ENCODE results near the gene FAM193B. TPM values are rescaled to one million over a fixed set of nuclear protein-coding genes. Genes with fewer than 3 reads are reported as not detected.
A peak's percentile ranks its signal among the peaks of the same experiment; 100 is the strongest.

The FAM193B gene
- total and polyA plus RNA-seq, 2 of the 13 experiments (the other 11 are each of a cell fraction or from before 2014, with no cell fraction given), result 21.2 to 40.9 TPM

DNA sequence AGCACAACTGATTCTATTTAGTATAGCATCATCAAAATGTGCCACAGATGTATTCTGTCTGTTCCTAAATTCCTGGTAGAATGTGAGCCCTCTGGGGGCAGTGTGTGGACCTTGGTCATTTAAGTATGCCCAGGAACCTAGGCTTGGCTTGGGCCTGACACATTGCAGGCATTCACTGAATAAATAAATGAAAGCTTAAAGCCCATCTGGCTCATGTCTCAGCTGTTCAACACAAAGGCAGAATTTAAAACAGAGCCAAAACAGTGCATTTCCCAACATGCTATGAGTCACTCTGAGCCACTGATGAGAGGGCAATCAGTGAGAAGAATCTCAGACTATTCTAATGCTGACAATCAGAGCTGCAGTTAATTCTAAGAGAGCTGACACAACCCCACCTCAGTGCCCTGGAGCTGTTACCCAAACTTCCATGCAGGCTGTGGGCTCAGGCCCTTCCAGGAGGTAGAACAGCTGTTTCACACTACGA lies 8.1 kb downstream of the FAM193B start (continued):
- TF ChIP-seq GTF3A (CRISPR knock-in tag; conservative IDR thresholded peaks at IDR 0.05) (no peak), RXRB (CRISPR knock-in tag; IDR thresholded peaks at IDR 0.05; ENCODE audit: borderline replicate concordance) (0 out of 2 replicates have a peak, but pooled peaks have one; percentile 28), ZNF143 (CRISPR knock-in tag; IDR thresholded peaks at IDR 0.05) (no peak), YEATS2 (CRISPR knock-in tag; IDR thresholded peaks at IDR 0.05; ENCODE audit: borderline replicate concordance) (no peak), ARNT2 (CRISPR knock-in tag; IDR thresholded peaks at IDR 0.05; ENCODE audit: low read depth) (no peak), MEIS1 (CRISPR knock-in tag; IDR thresholded peaks at IDR 0.05; ENCODE audit: borderline replicate concordance) (0 out of 2 replicates have a peak, but pooled peaks have one; percentile 28), ZNF552 (CRISPR knock-in tag; IDR thresholded peaks at IDR 0.05; ENCODE audit: borderline replicate concordance) (no peak), TCF12 (IDR thresholded peaks at IDR 0.05) (no peak), TCF12 (CRISPR knock-in tag; IDR thresholded peaks at IDR 0.05) (no peak), THYN1 (CRISPR knock-in tag; IDR thresholded peaks at IDR 0.05; ENCODE audit: borderline replicate concordance, low read depth) (no peak), FOXJ3 (CRISPR knock-in tag; IDR thresholded peaks at IDR 0.05; ENCODE audit: borderline replicate concordance) (no peak), ELF1 (CRISPR knock-in tag; IDR thresholded peaks at IDR 0.05) (no peak), HMG20B (CRISPR knock-in tag; conservative IDR thresholded peaks at IDR 0.05) (peak; percentile 82), SOX5 (CRISPR knock-in tag; IDR thresholded peaks at IDR 0.05; ENCODE audit: borderline replicate concordance) (peak; percentile 74; the same call in 1 of the 2 replicates), CEBPB (IDR thresholded peaks at IDR 0.05; ENCODE audit: borderline replicate concordance, low read depth, low read length) (peak; percentile 84), ZNF101 (CRISPR knock-in tag; IDR thresholded peaks at IDR 0.05; ENCODE audit: borderline replicate concordance, low read depth) (no peak), MEIS2 (CRISPR knock-in tag; IDR thresholded peaks at IDR 0.05) (no peak), SNAI1 (CRISPR knock-in tag; IDR thresholded peaks at IDR 0.05; ENCODE audit: borderline replicate concordance) (no peak), CHD4 (IDR thresholded peaks at IDR 0.05; ENCODE audit: borderline replicate concordance, low read length) (no peak), SOX6 (IDR thresholded peaks at IDR 0.05) (no peak), SOX6 (CRISPR knock-in tag; IDR thresholded peaks at IDR 0.05) (peak; percentile 87)
- TF ChIP-seq, protein P1, sequence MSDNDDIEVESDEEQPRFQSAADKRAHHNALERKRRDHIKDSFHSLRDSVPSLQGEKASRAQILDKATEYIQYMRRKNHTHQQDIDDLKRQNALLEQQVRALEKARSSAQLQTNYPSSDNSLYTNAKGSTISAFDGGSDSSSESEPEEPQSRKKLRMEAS (IDR thresholded peaks at IDR 0.05), result peak; percentile 28; the same call in 1 of the 2 replicates
- TF ChIP-seq, protein P2, sequence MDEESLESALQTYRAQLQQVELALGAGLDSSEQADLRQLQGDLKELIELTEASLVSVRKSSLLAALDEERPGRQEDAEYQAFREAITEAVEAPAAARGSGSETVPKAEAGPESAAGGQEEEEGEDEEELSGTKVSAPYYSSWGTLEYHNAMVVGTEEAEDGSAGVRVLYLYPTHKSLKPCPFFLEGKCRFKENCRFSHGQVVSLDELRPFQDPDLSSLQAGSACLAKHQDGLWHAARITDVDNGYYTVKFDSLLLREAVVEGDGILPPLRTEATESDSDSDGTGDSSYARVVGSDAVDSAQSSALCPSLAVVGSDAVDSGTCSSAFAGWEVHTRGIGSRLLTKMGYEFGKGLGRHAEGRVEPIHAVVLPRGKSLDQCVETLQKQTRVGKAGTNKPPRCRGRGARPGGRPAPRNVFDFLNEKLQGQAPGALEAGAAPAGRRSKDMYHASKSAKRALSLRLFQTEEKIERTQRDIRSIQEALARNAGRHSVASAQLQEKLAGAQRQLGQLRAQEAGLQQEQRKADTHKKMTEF (CRISPR knock-in tag; IDR thresholded peaks at IDR 0.05), result peak; percentile 54
- TF ChIP-seq, protein P3, sequence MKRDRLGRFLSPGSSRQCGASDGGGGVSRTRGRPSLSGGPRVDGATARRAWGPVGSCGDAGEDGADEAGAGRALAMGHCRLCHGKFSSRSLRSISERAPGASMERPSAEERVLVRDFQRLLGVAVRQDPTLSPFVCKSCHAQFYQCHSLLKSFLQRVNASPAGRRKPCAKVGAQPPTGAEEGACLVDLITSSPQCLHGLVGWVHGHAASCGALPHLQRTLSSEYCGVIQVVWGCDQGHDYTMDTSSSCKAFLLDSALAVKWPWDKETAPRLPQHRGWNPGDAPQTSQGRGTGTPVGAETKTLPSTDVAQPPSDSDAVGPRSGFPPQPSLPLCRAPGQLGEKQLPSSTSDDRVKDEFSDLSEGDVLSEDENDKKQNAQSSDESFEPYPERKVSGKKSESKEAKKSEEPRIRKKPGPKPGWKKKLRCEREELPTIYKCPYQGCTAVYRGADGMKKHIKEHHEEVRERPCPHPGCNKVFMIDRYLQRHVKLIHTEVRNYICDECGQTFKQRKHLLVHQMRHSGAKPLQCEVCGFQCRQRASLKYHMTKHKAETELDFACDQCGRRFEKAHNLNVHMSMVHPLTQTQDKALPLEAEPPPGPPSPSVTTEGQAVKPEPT (CRISPR knock-in tag; IDR thresholded peaks at IDR 0.05; ENCODE audit: low read depth), result no peak
- TF ChIP-seq, protein P4, sequence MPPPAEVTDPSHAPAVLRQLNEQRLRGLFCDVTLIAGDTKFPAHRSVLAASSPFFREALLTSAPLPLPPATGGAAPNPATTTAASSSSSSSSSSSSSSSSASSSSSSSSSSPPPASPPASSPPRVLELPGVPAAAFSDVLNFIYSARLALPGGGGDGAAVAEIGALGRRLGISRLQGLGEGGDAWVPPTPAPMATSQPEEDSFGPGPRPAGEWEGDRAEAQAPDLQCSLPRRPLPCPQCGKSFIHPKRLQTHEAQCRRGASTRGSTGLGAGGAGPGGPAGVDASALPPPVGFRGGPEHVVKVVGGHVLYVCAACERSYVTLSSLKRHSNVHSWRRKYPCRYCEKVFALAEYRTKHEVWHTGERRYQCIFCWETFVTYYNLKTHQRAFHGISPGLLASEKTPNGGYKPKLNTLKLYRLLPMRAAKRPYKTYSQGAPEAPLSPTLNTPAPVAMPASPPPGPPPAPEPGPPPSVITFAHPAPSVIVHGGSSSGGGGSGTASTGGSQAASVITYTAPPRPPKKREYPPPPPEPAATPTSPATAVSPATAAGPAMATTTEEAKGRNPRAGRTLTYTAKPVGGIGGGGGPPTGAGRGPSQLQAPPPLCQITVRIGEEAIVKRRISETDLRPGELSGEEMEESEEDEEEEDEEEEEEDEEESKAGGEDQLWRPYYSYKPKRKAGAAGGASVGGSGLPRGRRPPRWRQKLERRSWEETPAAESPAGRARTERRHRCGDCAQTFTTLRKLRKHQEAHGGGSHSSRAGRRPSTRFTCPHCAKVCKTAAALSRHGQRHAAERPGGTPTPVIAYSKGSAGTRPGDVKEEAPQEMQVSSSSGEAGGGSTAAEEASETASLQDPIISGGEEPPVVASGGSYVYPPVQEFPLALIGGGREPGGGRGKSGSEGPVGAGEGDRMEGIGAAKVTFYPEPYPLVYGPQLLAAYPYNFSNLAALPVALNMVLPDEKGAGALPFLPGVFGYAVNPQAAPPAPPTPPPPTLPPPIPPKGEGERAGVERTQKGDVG (CRISPR knock-in tag; IDR thresholded peaks at IDR 0.05; ENCODE audit: borderline replicate concordance), result no peak
